T1000 (cell line): ENCODE data around the gene EIF4EBP3.
A peak's percentile ranks its signal among the peaks of the same experiment; 100 is the strongest.

Source experiments
- DNase-seq: peaks from one replicate; lab custom pipeline; 2025; ENCODE audit warnings: mixed read lengths; lab: John Stamatoyannopoulos, UW

The EIF4EBP3 gene

GRCh38 chr5:140557136-140557805, 9.8 kb downstream of the EIF4EBP3 start, which contains the start of gene SRA1:
TSS of gene SRA1 (minus strand) at chr5:140557473. CDS start at chr5:140557452, 21 bp downstream.
- DNase-seq = peak; percentile 80

GRCh38 chr5:140557965-140558364, 10.5 kb downstream of the EIF4EBP3 start:
- DNase-seq = no peak

- no peak for DNase-seq
Observed at GRCh38 chr5:140558542-140558941, 11.1 kb downstream of the EIF4EBP3 start.

DNA sequence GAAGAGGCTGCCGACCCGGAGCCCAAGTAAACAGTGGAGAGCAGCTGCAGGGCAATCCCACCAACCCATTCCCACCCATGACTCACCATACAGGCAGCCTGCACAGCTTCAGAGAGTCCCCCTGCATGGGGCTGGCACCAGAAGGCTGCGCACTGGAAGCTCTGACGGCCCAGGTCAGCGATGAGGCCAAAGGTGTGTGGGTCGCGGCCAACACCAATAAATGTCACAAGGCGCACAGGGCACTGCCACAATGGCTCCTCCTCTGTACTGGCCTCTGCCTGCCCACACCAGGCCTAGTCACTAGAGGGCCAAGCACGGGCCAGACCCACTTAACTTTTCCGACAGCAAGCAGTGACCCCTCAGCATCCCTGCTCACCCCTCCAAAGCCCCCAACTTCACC, 12.8 kb downstream of the EIF4EBP3 start:
- DNase-seq = no peak

DNA sequence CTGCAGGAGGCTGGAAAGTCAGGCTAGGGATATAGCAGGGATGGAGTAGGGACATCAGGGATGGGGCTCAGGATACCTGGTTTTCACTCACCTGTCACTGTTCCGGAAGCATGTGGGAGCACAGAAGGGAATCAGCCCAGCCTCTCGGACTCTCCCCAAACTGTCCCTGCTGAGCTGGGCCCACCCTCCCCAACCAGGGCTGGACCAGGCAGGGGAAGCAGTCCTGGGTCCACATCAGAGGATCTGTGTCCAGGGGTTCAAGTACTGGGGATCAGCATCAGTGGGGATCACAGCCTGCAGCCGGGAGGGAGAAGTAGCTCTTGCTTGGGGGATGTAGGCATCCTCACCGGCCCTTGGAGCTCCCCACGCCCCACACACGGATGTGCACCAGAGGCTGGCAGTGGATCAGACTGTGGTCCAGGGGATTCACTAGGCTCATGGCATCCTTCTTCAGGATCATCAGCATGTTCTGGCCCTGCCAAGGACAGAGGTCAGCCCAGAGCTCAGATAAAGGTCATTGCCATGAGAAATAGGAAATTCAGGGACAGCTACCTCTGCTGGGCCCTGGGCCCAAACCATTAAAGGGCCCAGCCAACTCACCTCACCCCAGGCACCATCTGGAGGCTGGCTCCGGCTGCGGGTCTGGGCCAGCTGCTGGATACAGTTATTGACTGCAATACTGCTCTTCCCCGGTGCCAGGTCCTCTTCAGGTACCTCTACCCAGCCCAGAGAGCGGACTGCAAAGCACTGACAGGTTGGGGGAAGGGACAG, 14.5 kb downstream of the EIF4EBP3 start:
- DNase-seq = no peak

DNA sequence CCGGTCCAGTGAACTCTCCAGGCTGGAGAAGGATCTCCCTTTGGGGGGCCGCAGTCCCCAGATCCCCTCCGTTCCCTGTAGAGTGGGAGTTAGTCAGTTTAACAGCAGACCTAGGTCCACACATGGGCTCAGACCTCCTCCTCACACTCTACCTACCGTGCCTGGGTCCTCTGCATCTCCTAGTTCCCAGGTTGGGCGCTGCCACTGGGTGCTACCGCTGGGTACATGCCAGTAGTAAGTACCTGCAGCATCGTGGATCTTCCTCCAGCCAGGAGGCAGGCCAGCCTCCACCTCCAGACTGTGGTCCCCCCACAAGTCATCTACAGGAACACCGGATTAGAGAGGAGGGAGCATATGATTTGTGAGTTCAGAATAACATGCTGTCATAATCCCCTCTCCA, 16.1 kb downstream of the EIF4EBP3 start:
- DNase-seq = no peak

- DNase-seq = peak; percentile 95
Observed at GRCh38 chr5:140564196-140565023, 16.9 kb downstream of the EIF4EBP3 start, which contains the start of the genes APBB3 and SLC35A4. TSS of gene APBB3 (minus strand) at chr5:140564598. CDS start at chr5:140564245, 353 bp downstream. TSS of gene SLC35A4 (plus strand) at chr5:140564828. CDS start at chr5:140567170, 2,342 bp downstream.

DNA sequence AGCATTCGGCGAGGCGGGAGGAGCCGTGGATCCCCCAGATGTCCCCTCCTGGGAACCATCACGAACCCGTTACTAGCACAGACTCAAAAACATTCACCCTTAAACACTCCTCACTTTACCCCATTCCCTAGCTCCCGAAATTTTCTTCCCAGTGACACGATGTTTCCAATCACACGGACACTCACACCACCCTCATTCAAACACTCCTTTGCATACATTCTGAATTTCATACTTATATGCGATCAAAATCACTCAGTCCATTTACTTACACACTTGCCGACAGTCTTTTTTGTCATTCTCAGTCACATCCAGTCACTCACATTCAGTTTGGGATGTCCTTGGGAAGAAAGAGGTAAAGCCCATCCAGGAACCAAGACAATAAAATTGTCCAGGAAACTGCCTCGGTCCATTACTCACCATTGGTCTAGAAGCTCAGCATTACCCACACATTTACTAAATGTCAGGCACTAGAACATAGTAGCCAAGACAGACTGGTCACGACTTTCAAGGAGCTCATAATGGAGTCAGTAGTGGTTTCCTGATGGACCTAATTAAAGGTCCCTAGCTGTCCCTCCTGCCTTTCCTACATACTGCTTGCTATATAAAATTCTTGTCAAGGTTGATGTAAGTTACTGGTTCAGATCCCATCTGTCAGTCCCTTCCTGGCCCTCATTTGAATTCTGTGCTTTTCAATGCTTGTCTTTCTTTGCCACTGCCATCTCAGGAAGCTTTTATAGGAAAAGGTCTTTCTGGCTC, 17.7 kb downstream of the EIF4EBP3 start:
- no peak for DNase-seq

GRCh38 chr5:140565780-140566095, 18.3 kb downstream of the EIF4EBP3 start:
- no peak for DNase-seq

GRCh38 chr5:140566665-140567064, 19.2 kb downstream of the EIF4EBP3 start:
- no peak for DNase-seq

DNA sequence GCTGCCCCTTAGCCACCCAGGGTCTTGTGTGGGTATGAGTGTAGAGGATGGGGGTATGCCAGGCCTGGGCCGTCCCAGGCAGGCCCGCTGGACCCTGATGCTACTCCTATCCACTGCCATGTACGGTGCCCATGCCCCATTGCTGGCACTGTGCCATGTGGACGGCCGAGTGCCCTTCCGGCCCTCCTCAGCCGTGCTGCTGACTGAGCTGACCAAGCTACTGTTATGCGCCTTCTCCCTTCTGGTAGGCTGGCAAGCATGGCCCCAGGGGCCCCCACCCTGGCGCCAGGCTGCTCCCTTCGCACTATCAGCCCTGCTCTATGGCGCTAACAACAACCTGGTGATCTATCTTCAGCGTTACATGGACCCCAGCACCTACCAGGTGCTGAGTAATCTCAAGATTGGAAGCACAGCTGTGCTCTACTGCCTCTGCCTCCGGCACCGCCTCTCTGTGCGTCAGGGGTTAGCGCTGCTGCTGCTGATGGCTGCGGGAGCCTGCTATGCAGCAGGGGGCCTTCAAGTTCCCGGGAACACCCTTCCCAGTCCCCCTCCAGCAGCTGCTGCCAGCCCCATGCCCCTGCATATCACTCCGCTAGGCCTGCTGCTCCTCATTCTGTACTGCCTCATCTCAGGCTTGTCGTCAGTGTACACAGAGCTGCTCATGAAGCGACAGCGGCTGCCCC, 19.8 kb downstream of the EIF4EBP3 start:
- no peak for DNase-seq

GRCh38 chr5:140567871-140568270, 20.4 kb downstream of the EIF4EBP3 start:
- no peak for DNase-seq

- DNase-seq = no peak
Observed at GRCh38 chr5:140568443-140569063, 21.1 kb downstream of the EIF4EBP3 start.

GRCh38 chr5:140569197-140569596, 21.7 kb downstream of the EIF4EBP3 start:
- no peak for DNase-seq

- no peak for DNase-seq
Observed at GRCh38 chr5:140570058-140570457, 22.6 kb downstream of the EIF4EBP3 start.

DNA sequence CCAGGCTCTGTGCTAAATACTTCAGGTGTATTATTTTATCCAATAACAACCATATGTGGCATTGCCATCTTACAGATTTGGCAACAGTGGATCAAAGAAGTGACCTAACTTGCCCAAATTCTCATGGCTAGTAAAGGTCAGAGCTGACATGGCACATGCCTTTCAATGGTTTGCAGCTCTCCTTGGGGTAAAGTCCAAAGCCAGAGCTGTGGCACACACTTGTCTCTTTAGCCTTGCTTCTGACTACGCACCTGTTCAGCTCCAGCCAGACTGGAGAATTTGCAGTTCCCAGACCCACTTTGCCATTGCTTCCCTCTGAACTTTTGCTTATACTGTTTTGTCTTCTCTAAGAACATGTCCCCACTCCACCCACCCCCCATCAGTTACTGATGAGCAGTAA, 23.0 kb downstream of the EIF4EBP3 start:
- DNase-seq = no peak

- no peak for DNase-seq
Observed at GRCh38 chr5:140571105-140571504, 23.6 kb downstream of the EIF4EBP3 start.

- no peak for DNase-seq
Observed at GRCh38 chr5:140573683-140574082, 26.2 kb downstream of the EIF4EBP3 start.

- DNase-seq = no peak
Observed at GRCh38 chr5:140574165-140574564, 26.7 kb downstream of the EIF4EBP3 start.

DNA sequence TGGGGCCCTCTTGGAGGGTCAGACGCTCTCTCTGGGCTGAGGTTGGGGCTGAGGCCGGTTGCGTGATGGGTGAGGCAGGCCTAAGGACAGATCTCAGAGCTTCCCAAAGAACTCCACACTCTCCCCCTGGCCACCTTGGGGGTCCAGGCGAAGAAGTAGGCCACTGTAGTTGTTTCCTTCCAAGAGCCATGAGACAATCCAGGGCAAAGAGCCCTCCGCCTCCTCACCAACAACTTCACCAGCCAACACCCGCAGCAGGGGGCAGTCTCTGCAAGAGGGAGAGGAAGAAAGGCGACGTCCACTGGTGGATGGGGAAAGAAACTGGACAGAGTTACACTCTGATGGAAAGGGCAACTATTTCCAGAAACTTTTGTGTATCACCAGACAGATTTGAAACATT, 27.8 kb downstream of the EIF4EBP3 start:
- no peak for DNase-seq

DNA sequence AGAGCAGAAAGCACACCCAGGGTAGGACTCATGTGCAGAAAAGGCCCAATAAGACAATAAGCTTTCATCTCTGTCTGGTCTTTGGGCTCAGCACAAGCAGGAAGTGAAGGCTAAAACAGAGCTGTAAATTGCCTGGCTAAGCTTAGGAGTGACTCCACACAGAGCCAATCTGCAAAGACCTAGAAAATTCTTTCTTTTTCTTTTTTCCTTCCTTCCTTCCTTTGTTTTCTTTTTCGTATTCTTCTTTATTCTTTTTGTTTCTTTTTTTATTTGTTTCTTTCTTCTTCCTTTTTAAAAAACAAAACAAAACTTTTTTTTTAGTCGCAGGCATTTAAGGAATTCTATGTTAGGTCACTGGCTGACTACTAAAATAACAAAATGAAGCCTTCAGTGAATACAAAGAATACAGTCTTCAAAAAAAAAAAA, 29.3 kb downstream of the EIF4EBP3 start:
- no peak for DNase-seq
